Nucleus accumbens (tissue), 56 donors: Measurements from ENCODE around the gene FOXL2NB.

Source experiments
- DNase-seq, 56 donors: peaks; one replicate each; lab custom pipeline; 2025; lab: John Stamatoyannopoulos, UW

The FOXL2NB gene

DNA sequence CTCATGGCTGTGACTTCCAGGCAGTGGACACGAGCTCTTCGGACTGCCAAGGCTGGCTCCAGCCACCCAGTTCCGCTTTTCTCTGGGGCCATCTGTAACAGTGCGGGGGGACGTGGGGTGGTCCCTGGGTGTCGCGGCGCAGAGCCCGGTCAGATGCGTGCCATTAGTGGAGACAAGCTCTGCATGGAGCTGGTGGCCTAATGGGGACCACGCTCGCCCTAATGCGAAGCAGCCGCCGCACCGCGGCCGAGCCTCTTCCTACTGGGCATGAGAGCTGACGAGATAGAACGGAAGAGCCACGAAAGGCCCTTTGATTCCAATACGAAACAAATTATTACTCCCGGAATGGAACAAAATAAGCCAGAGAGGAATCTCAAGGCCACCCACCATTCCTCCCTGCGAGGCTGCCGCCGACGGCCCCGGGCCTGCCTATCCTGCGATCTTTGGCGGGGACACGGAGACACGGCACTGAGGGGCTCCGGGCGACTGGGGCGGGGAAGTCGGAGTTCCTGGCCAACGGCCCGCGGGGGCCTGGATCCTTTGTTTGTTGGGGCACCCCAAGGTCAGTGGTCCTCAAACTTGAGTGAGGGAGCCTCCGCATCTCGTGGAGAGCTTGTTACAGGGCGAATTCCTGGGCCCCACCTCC lies 18.2 kb upstream of the FOXL2NB start:
- DNase-seq: no peak

DNA sequence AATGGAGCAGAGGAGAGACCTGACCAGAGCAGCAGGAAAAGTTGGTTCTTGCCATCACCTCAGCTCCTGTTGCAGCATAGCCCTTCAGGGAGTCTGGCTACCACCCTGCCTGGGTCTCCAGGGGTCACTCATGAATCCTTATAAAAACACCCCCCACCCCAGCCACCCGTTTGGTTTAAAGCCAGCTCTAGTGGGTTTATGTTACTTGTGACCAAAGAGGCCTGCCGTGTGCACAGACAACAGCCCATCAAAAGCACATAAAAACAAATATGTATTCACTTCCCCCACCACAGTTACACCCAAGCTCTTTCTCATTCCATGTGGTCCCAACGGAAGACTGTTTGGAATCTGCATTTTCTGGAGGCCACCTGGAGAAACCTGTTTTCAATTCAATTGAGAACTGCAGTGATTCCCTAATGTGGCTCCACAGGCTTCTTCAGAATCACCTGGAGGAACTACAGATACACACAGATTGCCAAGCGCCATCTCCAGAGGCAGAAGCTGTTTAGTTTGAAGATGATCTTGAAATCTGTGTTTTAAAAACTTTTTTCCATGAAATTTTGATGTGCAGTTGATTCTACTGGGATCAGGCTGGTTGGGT lies 13.8 kb upstream of the FOXL2NB start:
- DNase-seq: no peak

DNA sequence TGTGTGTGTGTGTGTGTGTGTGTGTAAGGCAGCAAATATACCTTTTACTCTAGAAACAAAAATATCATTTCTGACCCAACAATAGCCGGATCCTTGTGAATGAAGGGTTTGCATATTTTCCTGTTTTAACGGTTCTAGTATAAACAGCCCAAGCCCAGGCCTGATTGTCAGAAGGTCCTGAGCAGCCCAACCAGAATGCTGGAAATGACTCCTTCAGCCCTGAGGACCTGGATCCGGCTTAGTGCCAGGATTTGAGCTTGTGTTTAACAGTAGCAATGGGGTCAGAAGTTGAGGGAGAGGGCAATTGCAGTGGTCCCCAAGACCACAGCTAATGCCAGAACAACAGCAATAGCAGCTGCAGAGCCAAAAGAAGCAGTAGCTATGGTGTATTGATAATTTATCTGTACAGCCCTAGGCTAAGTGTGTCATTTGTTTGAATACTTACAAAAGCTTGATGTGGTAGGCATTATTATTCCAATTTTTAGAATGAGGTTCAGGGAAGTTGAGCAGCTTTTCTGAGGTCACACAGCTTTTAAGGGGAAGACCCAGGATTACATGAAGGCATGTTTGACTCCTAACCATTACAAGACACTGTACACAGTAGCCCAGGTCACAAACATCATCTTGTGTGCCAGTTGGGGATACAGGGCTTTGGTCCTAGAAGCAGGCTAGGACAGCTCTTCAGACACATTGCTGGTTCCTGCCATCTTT lies 12.9 kb upstream of the FOXL2NB start:
- no peak for DNase-seq

DNA sequence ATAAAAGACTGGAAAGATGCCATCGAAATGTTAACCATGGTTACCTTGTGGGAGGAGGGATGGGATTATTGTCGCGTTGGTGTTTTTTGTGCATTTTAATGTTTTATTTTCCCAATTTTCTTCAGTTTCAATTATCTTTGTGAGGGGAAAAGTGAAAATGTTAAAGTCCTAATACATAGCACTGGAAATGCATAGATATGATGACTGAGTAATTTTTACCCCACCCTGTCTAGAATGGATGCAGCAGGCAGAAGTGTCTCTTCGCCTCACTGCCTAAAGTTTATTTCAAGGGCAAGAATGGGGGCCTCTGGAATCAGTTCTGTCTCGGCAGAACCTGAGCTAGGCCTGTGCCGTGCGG lies 11.5 kb upstream of the FOXL2NB start:
- DNase-seq: no peak

DNA sequence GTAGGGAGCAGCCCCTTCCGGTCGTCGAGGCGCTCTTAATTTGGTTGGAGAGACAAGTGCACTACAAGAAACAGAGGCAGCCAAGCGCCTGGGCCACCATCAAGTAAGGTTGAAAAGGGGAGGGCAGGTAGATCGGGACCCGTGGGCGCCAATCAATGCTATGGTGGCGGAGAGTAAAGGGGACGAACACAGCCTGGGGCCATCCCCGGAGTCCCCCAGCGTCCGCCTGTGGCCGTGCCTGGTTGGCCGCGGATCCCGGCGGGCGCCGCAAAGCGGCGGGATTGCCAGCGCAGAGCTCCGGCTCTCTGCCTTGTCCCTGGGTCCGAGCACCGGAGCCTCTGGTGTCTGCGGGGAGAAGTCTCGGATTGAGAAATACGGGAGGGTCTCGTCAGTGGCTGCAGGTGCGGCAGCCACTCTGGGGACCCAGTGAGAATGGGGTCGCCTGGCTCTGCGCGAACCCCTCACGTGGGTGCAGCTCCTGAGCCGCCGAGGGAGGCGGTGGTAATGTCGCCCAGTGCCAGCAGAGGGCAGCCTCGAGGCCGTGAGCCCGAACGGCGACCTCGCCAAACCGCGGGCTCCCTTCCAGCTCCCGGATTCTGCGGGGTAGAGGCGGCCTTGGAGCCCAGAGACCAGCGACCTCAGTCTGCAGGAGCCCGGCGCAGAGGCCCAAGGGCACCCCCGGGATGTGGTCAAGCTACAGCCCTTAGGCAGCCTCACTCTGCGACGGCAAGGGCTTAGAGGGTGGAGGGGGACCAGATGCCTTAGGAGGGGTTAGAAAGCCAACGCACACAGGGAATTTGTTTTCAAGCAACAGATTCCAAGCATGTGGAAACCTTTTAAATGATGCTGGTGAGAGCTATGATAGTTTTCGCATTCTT lies 10.9 kb upstream of the FOXL2NB start:
- peak in 49 of 56 donors; percentile 2 to 77 (median 39) for DNase-seq

DNA sequence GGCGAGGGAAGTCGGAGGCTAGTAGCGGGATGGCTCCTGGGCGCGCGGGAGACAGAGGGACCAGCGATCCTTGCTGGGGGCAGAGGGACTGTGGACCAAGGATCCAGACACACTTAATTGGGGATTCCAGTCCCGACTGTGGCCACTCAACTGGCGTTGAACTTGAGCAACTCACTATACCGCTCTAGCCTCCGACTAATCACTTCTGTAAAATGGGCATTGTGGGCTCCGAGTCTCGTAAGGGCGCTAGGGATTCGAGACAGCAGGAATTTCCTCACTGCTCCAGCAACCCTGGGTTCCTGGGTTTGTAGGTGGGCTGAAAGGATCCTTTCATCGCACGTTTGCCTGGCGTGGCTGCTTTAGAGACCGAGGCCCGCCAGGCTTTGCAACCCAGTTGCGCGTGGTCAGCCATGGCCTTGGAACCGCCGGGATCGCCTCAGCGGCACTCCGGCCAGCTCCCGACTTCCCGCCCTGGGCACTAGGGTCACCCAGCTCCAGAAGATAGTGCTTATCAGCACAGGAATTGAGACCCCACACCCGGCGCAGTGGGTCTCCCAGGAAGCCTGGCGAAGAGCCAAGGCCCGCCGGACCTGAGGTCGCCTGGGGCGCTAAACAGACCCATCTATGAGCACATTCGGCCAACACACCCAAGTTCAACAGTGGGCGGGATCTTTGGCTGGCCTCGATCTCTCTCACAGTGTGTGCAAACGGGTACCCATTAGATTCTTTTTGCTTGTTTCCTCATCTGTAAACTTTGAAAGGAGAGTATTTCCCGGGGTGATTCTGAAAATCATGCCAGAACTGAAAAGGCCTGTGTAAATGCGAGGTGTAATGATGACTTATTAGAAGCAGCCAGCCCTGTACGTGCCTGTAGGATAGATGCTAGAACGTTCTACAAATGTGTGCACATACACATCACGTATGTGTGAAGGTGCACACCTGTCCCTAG lies 10.0 kb upstream of the FOXL2NB start:
- no peak for DNase-seq

DNA sequence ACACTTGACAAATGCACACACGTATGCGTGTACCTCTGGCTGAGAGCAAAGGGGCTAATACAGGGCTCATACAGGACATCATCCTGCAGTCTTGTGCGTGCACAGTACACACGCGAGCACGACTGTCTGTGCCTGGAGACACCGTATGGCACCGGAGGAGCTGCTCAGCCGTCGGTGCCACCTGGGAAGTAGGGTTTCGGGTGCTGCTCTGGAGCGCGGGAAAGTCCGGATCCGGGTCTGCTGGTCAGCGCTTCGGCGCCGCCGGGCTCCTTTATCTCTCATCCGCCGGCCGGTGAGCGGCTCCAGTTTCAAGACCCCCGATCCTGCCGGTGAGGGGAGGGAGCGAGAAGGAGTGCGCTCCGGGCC lies 9.3 kb upstream of the FOXL2NB start:
- DNase-seq: no peak

DNA sequence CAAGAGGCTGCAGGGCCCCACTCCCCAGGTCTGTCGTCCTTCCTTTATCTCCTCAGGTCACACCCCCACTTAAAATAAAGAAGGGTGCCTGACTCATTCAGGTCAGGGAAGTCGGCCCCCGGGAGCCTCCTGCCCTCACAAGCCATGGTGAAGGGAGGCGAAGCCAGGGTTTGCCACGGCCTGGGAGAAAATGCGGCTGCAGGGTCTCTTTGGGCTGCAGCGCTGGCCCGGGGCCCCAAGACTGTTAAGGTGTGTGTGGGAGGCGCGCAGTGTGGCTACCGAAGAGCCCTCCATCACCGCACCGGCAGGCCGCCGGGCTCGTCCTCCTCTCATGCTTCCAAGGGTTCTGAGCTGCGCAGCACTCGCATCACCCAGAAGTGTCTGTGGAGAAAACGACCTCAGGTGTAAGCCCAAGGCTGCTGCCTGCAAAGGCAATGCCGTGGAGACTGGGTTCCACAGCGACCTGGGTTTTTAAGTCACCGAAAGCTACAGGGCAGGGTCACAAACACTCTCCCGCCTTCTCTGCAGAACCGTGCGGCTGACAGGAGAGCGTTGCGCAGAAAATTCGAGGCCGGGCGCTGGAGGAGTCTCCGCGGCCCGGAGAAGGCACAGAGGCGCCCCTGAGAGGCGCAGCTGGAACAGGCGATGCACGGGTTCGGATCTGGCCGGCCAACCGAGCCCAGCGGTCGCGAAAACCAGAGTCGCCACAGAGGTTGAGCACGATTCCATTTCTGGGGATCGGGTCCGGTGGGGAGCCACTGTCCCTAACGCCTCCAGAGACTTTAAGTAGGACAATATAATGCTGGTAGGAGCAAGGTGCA lies 8.8 kb upstream of the FOXL2NB start:
- no peak for DNase-seq

DNA sequence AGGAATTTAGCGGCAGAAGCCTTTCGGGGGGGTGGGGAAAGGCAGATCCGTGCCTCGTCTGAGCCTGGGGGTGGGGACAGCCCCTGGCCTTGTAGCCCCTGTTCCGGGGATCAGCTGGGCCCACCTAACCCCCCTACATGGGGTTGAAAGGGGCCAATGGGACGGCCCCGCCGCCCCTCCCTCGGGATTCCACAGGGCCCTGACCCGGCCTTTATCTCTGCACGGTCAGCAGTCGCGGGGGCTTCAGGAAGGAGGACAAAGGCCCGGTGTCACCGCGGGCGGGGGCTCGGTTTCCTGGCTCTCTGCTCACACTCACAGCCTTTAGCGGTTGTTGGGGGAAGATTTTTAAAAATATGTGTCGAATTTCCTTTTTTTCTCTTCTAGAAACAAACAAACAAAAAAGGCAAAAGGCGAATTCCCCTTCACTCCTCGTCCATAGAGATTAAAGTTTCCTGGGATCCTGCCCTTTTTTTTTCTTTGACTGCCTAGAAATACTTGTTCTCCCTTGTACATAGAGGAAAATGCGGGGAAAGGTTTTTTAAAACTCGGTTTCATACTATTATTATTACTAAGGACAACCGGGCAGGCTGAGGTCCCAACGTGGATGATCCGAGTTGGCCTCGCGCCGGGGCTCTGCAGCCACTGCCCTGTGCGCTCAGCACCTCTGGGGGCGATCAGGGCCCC lies 8.0 kb upstream of the FOXL2NB start:
- DNase-seq: no peak

DNA sequence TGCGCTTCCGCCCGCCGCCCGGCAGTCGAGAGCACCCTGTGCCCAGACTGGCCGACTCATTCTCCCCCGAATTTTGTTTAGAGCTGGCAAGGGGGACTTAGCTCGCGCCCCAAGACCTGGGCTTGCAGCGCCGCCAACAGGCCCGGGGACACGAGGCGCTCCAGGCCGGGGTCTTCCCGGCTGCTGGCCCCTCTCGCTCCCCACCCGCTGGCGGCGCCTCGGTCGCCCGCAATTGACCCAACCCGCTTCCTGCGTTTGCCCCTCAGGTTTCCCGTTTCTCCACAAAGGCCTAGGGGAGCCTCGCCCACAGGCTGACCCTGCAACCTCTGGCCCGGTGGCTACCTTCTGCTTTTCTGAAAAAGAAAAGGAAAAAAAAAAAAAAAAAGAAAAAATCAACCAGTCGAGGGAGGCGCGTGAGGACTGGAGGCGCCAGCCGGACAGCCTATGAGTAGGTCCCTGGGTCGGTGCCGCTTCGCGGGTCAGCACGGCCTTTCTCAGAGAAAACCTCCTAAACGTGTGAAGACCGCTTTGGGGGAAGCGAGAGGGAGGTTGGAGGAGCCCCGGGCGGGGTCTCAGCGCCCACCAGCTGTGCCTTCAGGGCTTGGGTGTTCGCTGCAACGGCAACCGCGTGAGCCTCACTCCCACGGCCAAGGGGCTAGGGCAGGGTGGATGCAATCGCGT lies 7.3 kb upstream of the FOXL2NB start:
- DNase-seq: no peak

DNA sequence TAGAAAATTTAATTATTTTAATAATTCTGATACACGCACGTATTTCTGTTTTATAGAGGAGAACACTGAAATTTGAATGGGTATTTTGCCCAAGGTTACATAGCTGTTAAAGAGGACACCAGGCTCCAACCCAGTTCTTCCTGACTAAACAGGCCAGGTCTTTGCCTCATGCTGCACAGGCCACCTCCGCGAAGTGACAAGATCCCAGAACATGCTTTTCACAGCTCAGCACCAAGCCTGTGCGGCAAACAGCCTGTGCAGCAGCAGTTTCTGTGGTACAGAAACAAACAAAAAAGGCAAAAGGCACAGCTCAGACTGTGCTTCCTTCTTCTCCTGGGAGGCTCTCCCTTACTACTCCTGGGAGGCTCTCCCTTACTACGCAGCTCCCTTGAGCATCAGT lies 6.6 kb upstream of the FOXL2NB start:
- DNase-seq: no peak

DNA sequence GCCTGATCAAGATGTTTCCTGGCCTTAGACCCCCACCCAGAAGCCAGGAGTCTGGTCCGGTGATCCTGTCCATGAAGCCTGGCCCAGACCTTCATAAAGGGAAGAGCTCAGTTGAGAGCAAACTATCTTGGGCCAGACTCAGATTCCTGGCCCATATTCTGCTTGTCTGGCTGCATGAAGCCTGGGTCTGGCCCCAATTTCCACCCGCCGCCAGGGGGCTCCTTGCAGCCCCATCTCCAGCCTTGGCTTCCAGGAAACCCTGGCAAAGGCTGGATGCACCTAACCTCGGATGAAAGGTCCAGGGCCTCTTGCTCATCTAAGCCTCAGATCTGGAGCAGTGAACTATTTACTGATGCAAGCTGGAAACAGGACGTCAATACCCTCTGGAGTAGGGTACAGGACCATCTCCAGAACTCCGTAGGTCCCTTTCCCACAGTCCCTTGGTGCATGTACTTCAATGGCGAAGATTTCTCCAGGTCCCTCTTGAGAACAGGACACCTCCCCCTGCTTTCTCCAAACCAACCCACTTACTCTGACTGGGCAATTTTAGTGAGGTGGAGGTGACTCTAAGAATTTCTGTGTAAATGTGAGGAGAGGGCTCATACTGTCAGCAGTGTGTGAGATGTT lies 5.6 kb upstream of the FOXL2NB start:
- no peak for DNase-seq

DNA sequence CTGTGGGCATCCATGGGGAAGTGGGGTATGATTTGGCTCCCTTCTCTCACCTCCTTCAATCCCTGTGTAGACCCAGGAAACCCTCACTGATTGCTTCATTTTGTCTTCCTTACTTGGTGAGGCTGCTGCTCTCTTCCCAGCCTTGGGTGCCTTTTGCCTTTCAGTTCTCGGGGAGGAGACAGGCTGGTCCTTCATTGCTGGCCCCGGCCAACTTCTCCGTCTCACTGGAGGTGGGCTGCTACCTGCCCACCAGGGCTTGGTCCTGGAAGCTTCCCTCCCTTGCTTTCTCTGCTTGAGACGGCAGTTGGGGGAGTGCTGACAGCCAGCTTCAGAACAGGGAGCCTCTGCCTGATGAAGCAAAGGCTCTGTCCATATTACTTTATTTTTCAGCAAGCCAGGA lies 4.7 kb upstream of the FOXL2NB start:
- no peak for DNase-seq

DNA sequence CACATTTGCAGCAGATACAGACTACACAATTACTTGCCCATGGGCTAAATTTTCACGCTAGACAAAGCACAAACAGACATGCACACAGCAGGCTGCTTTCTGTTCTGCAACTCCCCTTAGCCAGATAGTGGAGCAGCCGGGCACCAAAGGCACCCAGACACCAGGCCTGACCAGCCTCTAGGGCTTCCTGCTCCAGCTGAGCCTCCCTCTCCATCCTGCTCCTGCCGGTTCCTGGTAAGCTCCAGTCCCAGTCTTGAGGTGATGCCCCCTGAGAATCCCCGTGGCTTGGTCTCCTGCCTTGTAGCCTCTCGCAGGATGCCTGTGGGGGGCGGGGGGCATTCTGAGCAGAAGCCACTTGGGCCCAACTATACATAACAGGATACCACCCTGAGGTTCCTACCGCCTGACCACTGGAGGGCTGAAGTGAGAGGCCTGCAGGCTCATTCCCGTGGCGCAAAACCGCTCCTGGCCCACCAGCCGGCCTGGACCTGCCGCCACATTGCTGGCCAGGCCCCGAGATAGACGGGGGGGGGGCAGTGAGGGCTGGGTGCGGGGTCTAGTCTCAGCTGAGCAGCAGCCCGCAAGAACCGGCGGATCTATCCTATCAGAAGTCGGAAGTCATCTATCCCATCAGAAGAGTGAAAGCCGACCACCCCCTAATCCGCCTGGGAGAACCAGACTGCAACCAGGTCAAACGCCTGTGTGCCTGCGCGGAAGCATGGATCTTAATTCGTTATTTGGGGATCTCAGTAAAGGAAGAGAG lies 4.0 kb upstream of the FOXL2NB start:
- DNase-seq: no peak

DNA sequence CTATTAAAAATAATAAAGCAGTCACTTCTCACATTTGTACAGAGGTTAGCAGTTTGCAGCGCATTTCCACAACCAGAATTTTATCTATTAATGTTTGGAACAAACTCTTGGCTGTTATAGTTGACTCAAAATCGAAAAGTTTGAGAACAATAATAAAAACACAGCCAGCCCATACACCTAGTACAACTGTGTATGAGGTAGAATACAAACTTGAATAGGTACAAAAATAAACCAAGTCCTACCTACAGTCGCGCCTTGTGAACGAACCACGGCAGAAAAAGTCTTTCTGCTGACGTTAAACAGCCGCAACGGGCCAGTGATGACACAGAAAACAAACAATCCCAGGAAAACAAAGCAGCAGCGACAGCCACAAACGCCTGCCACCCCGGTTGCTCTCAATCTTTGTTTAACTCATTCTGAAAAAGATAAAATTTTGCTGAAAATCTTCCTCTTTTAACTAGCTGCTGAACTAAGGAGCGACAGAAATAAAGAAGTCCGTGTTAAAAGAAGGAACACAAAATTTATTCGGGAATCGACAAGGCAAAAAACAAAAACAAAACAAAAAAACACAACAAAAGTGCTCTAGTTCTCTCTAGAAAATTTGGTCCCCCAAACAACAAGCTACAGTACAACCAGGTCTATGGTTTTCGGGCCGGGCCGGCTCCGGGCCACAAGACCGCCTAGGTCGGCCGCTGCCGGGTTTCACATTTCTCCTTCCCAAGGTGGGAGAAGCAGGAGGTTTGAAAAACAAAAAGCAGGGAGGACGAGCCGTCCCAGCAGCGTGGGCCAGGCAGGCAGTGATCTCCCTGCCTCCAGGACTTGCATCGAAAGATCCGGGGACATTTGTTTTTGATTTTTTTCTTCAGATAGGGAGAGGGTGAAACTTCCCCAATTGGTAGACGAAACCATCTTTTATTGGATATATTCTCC lies 3.0 kb upstream of the FOXL2NB start:
- DNase-seq: no peak

DNA sequence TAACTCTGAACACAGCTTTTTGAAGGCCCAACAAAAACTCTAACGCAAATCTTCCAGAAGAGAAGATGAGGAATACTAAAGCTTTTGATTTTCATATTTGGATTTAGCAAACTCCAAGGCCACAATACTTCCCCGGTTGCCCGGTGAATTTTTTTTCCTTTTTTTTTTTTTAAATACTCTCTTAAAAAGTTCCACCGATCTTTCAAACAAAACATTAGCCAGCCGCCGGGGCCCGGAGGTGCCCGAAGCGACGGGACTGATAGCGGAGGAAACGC lies 2.4 kb upstream of the FOXL2NB start:
- DNase-seq: no peak
